ENCODE data around the gene RNASET2. TPM values are rescaled to one million over a fixed set of nuclear protein-coding genes. Genes with fewer than 3 reads are reported as not detected.

RNASET2 gene
- total RNA-seq, 1 donor from 2014 or later = 146 TPM

DNA sequence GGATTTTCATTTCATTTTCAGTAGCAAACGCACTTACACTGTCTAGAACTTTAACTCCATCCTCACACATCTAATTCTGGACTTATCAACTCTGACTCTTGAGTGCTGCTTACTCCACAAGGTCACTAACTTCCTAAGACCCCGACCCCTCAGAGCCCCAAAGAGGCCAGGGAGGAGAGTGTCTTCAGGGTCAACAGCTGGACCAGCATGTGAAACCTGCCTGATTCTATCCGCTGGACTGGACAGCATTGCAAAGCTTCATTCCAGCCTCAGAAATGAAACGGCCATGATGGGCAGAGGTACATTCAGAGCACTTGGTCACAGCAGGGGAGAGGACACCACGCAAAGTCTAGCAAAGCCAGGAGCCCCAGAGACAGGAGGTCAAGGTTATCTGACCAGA is 9.1 kb downstream of the RNASET2 start:
- DNase-seq (ENCODE audit: low spot score) = no peak

DNA sequence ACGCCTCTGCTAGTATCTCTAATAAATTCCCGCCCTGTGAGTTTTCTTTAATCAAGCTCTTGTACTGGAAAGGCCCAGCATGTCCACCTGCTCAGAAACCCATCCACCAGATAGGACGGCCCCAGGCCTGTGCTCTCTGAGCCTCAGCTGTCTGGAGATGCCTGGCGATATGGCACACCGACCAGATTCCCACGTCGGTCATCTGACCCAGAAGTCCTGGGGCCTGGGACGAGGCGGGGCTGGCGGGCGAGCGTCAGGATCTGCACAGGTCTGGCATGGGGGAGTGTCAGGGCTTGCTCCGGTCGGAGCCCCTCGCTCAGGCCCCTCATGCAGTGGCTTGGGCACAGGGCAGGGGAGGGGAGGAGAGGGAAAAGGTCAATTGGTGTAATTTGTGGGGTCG is 10.2 kb downstream of the RNASET2 start:
- DNase-seq (ENCODE audit: low spot score) = no peak

DNA sequence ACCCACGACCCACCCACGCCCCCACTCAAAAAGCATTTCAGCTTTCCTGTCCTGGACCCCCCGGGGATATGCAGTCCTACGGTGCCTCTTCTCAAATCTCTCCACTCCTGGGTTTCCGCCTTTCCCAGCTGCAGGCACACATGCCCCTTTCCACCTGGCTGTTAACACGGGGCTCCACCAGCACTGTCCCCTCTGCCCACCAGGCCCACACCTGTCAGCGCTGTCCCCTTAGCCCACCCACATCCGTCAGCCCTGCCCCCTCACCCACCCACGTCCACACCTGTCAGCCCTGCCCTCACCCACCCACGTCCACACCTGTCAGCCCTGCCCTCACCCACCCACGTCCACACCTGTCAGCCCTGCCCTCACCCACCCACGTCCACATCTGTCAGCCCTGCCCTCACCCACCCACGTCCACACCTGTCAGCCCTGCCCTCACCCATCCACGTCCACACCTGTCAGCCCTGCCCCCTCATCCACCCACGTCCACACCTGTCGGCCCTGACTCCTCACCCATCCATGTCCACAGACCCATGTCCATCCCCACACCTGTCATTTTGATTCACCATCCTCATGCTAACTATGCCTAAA is 11.6 kb downstream of the RNASET2 start:
- no peak for DNase-seq (ENCODE audit: low spot score)

DNA sequence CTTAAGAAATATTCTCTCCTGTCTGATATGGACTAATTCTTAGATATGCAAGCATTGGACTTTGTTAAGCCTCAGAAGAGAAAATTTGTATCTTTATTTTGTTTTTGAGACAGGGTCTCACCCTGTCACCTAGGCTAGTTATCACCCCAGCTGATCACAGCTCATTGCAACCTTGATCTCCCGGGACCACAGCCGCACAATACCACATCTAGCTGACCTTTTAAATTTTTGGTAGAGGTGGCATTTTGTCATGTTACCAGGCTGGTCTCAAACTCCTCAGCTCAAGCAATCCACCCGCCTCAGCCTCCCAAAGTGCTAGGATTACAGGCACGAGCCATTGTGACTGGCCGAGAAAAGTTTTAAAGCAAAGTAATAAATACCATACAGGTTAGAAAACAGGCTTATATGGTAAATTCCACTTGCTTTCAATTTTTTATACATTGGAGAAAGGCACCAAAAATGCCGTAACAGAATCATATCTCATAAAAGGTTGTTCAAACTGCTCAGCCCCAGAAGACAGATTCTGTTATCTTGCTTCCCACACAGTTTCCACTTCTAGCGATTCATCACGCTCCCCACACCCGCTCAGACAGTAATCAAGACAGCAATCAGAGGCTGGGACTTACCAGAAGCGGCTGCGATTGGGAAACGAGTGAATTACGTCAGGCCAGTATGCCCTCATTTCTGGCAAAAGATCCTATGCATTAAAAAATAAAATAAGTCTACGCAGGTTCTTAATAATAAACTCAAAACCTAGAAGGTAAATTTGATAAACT is 13.8 kb downstream of the RNASET2 start:
- DNase-seq (ENCODE audit: low spot score) = no peak

DNA sequence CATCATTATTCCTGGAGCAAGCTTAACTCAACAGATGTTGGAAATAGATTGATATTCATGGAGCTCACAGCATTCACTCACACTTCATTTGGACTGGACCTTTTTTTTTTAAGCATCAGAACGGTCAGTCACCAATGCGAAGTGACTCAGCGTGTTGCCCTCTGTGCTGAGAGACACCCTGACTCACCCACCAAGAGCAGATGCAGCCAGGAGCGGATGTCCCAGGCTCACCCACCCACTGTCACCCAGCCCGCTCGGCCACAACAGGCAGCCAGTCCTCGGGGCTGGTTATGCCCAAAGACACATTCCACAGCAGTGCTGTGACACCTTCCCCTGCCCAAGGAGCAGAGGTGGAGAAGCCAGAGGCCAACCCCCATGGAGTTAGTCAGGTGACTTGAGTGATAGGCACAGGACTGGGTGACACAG is 15.7 kb downstream of the RNASET2 start:
- no peak for DNase-seq (ENCODE audit: low spot score)

DNA sequence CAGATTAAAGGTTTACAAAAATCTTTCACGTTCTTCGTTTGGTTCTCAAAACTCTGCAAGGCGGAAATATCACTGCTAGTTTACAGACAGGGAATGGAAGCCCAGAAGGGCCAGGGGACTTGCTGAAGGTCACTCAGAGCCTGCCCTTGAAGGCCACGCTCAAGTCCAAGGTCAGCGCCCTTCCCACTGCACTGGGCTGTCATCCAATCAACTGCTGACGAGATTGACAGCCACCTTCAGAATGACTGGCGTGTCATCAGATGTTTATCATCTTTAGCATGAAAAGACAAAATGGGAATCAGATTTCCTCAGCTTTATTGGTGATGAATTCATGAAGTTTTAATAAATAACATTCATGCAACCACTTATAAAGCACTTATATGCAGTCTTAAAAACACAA is 16.5 kb downstream of the RNASET2 start:
- DNase-seq (ENCODE audit: low spot score) = no peak

DNA sequence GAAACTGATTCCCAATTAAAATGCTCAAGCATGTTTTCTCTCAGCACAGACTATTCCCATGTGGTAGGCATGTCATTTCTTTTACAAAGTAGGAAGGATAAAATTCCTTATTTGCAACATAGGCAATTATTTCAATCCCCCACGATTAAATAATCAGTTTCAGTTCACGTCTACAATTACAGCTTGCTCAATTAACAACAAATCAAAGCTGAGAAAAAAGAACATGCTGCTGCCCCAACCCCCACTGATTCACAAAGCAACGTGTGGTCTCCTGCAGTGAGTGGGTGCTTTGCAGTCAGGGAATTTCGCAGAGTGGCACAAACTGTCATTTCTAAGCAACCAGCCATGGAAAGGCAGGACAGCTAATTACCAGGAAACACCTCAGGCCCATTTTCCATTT is 17.0 kb downstream of the RNASET2 start:
- DNase-seq (ENCODE audit: low spot score) = no peak

DNA sequence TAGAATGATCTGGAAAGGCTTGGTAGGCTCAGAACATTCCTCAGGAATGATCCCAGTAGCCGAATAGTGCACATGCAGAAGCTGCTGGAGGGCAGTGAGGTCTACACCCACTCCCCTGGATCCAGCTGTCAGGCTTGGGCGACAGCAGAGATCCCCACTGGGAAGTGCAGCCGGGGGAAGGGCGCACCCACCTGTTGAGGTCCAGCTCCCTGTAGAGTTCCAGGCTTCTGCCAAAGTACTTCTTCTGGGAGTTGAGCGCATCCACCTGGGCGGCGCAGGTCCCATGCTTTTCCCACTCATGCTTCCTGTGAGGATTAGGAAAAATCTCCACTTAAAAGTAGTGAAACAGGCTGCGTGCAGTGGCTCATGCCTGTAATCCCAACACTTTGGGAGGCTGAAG is 17.6 kb downstream of the RNASET2 start:
- no peak for DNase-seq (ENCODE audit: low spot score)

DNA sequence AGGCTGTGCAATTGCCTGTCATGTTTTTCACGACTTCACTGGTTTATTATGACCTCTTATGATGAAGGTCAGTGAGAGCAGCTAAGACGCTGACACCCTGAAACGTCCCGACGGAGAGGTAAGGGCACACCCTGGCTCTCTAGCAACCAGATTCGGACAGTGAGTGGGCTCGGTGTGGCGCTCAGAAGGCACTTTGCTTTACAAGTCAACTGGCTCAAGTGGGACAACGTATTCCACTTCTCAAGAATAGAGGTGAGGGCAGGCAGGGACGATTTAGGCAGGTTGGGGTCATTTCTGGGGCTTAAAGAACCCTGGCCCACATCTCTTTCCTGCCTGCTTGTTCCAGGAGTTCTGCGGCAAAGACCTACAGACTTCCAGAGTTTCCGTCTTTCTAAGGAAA is 18.2 kb downstream of the RNASET2 start:
- DNase-seq (ENCODE audit: low spot score) = no peak

DNA sequence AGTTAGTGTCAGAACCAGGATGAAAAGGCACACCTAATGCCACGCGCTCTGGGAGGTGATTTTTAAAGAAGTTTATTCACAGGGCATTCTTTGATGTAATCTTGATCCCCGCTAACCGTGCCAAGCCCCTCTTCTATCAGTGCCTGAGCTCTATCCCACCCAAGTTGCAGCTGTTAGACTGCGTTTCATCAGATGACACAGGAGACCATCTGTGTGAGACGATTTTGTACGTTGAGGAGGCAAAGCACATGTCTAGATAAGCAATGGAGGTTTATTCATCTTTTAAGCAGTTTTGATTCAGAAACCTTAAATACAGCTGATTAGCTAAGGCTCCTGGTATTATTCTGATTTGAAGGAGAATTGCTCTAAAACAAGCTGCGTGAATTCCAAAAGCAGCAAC is 18.6 kb downstream of the RNASET2 start:
- DNase-seq (ENCODE audit: low spot score) = no peak

DNA sequence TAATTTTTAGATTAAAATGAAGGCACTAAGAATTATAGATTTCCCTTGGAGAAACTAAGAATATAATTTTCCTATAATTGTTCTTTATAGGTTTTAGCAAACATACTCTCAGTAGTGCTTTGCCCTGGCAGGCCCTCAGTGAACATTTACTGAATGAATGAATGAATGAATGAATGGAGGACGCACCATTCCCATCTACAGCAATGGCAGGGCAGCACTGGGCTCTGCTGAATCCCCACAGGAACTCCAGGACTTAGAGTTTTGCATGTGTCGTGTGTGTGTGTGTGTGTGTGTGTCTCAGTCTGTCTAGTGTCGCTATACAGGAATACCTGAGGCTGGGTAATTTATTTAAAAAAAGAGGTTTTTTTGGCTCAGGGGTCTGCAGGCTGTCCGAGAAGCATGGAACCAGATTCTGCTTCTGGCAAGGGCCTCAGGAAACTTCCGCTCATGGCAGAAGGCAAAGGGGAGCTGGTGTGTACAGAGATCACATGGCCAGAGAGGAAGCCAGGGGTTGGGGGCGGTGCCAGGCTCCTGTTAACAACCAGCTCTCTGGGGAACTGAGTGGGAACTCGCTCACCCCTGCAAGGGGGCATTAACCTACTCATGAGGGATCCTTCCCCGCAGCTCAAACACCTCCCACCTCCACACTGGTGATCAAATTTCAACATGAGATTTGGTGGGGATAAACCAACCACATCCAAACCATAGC is 20.1 kb downstream of the RNASET2 start:
- no peak for DNase-seq (ENCODE audit: low spot score)

DNA sequence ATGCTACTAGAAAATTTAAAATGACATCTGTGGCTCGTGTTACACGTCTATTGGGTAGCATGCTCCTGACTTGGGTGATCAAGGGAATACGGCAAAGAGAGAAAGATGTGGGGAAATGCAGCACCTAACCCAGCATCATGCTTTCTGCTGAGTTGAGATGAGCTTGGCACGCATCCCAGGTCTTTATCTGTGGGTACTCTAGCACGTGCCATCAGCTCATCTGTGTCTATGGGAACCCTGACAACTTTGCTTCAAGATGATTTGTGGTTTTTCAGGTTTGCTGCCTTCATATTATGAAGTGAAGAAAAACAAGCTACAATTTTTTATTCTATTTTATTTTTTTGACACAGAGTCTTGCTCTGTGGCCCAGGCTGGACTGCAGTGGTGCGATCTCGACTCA is 21.0 kb downstream of the RNASET2 start:
- DNase-seq (ENCODE audit: low spot score) = no peak

DNA sequence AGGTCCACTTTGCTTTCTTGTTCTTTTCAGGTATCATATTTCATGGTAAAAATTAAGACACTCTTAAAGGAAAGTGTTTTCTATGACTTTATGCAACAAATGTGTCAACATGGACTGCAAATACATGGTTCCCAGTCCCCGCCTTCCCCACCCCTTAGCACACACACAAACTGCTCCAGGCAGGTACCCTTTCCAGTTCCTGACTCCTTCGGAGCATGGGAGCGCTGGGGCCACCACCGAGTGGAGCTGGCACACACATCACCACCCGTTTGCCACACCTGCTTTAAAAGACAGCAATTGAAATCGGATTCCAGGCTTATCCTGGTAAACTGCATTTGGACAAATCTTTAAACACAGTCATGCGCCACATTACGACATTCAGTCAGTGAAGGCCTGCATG is 22.2 kb downstream of the RNASET2 start:
- no peak for DNase-seq (ENCODE audit: low spot score)

DNA sequence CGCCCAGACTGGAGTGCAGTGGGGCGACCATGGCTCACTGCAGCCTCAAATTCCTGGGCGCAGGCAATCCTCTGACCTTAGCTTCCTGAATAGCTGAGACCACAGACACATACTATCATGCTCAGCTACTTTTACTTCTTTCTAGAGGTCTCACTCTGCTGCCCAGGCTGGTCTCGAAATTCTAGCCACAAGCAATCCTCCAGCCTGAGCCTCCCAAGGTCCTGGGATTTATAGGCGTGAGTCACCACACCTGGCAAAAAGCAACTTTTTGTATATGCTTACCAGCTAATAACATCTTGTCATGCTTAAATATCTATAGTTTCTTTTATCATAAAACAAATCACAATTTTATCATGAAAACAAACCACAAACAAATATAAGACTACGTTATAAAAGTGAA is 23.0 kb downstream of the RNASET2 start:
- no peak for DNase-seq (ENCODE audit: low spot score)

DNA sequence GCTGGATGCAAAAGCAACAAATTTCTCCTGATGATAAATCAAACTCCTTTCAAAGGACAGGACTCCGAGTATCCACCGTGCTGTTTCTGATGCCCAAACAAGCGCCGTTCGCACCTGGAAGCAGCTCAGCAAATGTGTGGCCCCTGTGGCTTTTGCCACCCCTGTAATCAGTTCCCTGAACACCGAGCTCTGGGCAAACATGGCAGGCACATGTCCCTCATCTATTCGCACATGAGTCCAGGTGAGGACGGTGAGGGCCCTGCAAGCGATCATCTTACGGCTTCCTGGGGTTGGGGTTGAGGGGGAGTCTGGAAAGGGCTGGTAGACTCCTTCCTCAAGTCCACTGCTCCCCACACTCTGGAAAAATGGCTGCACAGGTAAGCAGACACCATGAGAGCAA is 23.7 kb downstream of the RNASET2 start:
- no peak for DNase-seq (ENCODE audit: low spot score)

DNA sequence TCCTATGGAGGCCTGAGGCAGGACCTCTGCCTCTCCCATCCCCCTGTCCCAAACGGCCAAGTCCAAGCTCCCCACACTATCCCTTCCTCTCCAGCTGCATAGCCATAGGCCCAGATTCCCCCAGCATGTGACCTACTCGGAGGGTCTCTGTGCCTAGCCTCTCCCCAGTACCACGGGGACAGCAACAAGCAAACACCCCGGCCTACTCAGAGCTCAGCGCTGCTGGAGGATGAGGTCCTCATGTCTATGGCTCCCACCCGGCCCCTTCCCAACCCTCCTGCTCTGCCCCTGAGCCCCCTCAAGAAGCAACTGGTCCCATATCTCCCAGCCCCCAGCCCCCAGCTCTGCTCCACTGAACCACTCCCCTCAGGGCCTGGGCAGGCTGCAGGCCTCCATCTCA is 24.2 kb downstream of the RNASET2 start:
- no peak for DNase-seq (ENCODE audit: low spot score)

DNA sequence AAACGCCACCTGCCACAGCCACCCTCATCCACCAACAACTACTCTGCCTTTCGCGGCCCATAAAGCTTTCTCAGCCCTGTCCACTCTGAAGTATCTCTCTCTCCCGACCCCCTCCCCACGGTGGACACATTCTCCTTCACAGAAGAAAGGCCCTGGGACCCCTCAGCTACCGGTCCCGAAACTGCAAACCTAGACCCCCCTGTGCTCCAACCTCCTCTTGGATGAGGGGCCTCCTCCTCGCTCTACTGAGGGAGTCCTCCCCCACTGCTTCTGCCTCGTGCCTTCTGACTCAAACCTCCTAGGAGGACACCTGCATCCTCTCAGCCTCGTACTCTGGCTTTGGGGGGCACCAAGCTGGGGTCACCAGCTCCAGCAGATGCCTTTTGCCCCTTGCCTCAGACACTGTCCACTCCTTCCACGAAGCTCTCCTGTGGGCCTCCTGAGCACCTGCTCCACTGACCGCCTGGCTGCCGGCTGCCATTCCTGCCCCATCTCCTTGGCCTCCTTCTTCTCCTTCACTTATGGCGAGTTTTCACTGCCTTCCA is 24.9 kb downstream of the RNASET2 start:
- no peak for DNase-seq (ENCODE audit: low spot score)

DNA sequence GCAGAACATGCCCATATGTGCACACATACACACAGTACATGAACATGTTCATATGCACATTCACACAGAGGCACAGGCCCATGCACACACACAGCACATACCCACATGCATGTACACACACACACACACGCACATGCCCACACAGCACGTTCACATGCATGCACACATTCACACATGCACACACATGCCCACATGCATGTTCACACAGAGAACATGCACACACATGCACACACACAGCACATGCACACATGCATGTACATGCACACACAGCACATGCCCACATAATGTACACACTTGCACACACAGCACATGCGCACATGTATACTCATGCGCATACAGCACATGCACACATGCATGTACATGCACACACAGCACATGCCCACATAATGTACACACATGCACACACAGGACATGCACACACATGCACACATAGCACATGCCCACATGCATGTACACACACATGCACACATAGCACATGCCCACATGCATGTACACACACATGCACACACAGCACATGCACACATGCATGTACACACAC is 25.9 kb downstream of the RNASET2 start:
- no peak for DNase-seq (ENCODE audit: low spot score)

DNA sequence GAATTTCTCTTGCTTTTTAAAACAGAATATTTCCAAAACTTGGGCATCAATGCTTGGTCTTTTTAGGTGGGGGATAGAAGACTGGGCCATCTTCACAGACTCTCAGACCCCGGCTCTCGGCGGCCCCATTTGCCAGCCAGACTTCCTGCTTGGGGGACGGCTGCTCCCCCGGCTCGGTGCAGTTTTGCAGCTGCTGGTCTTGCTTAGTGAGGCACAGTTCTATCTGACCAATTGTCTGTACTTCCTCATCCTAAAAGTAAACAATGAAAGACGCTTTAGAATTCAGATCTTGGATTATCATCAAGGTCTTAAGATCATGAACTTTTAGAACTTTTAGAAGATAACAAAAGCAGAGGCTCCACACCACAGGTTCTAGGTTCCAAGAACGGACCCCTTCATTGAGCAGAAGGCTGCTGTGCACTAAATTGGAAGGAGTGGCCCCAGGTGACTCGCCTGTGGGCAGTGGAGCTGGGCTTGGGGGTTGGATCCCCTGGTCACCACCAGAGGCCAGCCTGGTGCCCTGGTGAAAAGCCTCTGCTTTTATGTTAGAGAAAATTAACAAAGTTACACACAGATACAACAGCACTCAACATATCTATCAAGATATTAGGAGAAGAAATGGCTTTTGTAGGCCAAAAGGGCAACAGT is 26.7 kb downstream of the RNASET2 start:
- no peak for DNase-seq (ENCODE audit: low spot score)

DNA sequence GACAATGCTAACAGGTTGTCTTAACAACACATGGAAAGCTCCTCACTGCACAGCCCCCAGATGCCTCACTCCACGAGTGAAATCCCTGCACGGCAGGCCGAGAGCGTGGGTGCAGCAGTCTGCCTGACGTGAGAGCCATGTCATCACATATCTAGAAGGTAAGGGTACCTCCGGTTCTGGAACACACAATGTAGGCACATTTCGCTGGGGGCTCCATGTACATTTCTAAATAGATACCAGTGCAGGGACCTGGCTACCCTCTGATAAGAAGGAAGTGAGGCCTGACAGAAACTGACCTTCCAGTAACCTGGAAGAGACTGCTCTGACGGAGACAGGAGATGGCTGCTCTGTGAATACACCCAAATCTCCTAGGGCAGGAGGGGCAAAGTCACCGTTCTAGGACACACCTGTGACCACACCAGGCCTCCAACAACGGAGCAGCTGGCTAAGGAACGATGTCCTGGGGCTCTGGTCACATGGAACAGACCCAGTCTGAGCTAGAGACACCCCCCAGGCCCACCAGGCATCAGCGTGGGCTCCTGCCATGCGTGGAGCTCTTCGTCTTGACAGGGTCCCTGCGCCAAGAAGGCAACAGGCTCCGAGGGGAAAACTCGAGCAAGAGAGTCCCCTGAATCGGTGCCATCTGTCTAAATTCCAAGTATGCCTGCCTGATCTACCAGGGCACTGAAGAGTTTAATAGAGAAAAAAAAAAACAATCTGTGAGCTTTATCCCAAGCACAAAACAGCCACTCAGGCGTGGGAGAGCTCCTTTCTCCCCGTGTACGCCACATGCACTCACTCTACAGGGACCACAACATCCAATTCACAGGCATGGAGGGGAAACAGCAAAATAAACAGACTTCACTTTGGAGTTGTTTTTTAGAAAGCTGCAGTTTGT is 27.5 kb downstream of the RNASET2 start:
- DNase-seq (ENCODE audit: low spot score) = no peak

Data from mucosa of gallbladder (tissue), 1 donor.